Breast epithelium (tissue), 4 donors: Measurements from ENCODE around the gene UGT1A4. TPM values are rescaled to one million over a fixed set of nuclear protein-coding genes. Genes with fewer than 3 reads are reported as not detected.
A peak's percentile ranks its signal among the peaks of the same experiment; 100 is the strongest.
"Not testable (repeated sequence)": the region's sequence is repeated elsewhere in the genome, so short reads cannot be mapped to it uniquely, and the experiment has no call there.

Experiments used
- DNase-seq, 2 donors: peaks; one replicate each; pipeline ENCODE4 v3.0.0-alpha.2; 2019; ENCODE audit warnings: low spot score in 2 of 2
- H3K27ac ChIP-seq, 2 donors: fragments of 200-600 bp; sonication (generic) in 1 of 2; one replicate each; pipeline ENCODE4 v1.5.1; 2016 to 2019; ENCODE audit warnings: mild to moderate bottlenecking in 1 of 2
- H3K27me3 ChIP-seq, 2 donors: fragments of 200-600 bp; sonication (generic) in 1 of 2; one replicate each; pipeline versions ENCODE4 v1.5.1 to v1.6.0; 2017 to 2019; ENCODE audit warnings: control low read depth in 1 of 2, mild to moderate bottlenecking in 1 of 2
- H3K36me3 ChIP-seq: fragments of 200-600 bp; one replicate; pipeline ENCODE4 v1.5.1; 2019
- H3K4me1 ChIP-seq, 2 donors: fragments of 200-600 bp; sonication (generic); one replicate each; pipeline ENCODE4 v1.5.1; 2016 to 2019; ENCODE audit warnings: control low read depth in 1 of 2
- H3K4me3 ChIP-seq, 3 donors: fragments of 200-600 bp; sonication (generic); 1 replicate in 2 of 3; 2 replicates in 1 of 3; pipeline ENCODE4 v1.5.1; 2016 to 2019; ENCODE audit warnings: mild to moderate bottlenecking in 3 of 3, moderate library complexity in 2 of 3
- H3K9me3 ChIP-seq, 2 donors: fragments of 200-600 bp; sonication (generic) in 1 of 2; one replicate each; pipeline ENCODE4 v1.5.1; 2016 to 2019; ENCODE audit warnings: control low read depth in 1 of 2
- POLR2A ChIP-seq: fragments of 450-650 bp; IDR thresholded peaks from one replicate; pipeline ENCODE4 v1.6.1; 2016; ENCODE audit warnings: antibody characterized with exemption, mild to moderate bottlenecking, moderate library complexity
- POLR2AphosphoS5 ChIP-seq, 3 donors: sonication (generic); formaldehyde crosslinking; IDR thresholded peaks; one replicate each; pipeline ENCODE4 v1.6.1; 2017; ENCODE audit warnings: antibody characterized with exemption in 3 of 3
- intact Hi-C: fragments of 100-400 bp; cut with DNase I; formaldehyde crosslinking; loops from one replicate; pipeline ENCODE4 v1.15.1; 2023; ENCODE audit warnings: low total_unique reads
- total RNA-seq, 3 donors: library from RNA; depleted of rRNA; stranded (reverse); fragments of >200 nt; gene quantifications; one replicate each; pipeline ENCODE4 v1.1.0, GENCODE V29; 2016
- TF ChIP-seq, protein P1 (sequence below), 3 donors: fragments of 450-650 bp; IDR thresholded peaks; one replicate each; pipeline ENCODE4 v1.5.1; 2016 to 2017; ENCODE audit warnings: antibody characterized with exemption in 3 of 3, mild to moderate bottlenecking in 3 of 3, moderate library complexity in 3 of 3

The UGT1A4 gene
- total RNA-seq, 3 donors from 2014 or later, result not detected

- Histone ChIP-seq H3K27me3 (no peaks in the 10 kb centered on the region), H3K4me1 (no peaks in the 10 kb centered on the region), H3K36me3 (no peaks in the 10 kb centered on the region), H3K9me3 (no peaks in the 10 kb centered on the region), H3K27ac (no peak overlapping the region), H3K4me3 (no peak overlapping the region)
- no peak for DNase-seq
- TF ChIP-seq, protein P1, sequence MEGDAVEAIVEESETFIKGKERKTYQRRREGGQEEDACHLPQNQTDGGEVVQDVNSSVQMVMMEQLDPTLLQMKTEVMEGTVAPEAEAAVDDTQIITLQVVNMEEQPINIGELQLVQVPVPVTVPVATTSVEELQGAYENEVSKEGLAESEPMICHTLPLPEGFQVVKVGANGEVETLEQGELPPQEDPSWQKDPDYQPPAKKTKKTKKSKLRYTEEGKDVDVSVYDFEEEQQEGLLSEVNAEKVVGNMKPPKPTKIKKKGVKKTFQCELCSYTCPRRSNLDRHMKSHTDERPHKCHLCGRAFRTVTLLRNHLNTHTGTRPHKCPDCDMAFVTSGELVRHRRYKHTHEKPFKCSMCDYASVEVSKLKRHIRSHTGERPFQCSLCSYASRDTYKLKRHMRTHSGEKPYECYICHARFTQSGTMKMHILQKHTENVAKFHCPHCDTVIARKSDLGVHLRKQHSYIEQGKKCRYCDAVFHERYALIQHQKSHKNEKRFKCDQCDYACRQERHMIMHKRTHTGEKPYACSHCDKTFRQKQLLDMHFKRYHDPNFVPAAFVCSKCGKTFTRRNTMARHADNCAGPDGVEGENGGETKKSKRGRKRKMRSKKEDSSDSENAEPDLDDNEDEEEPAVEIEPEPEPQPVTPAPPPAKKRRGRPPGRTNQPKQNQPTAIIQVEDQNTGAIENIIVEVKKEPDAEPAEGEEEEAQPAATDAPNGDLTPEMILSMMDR (IDR thresholded peaks at IDR 0.05), result no peak
- no peak for TF ChIP-seq POLR2A
- TF ChIP-seq POLR2AphosphoS5 (IDR thresholded peaks at IDR 0.05), result no peak
- intact Hi-C loops, result no loop called here
Measured at GRCh38 chr2:233699424-233700027, 19.0 kb upstream of the UGT1A4 start.

- intact Hi-C loops, result no loop called here
- no peak for DNase-seq
- Histone ChIP-seq H3K27ac (no peak overlapping the region), H3K9me3 (no peaks in the 10 kb centered on the region), H3K4me1 (no peaks in the 10 kb centered on the region), H3K36me3 (no peaks in the 10 kb centered on the region), H3K27me3 (no peaks in the 10 kb centered on the region), H3K4me3 (no peak overlapping the region)
- TF ChIP-seq, protein P1 (IDR thresholded peaks at IDR 0.05), result no peak
- TF ChIP-seq POLR2A, result no peak
- no peak for TF ChIP-seq POLR2AphosphoS5 (IDR thresholded peaks at IDR 0.05)
Measured at GRCh38 chr2:233700028-233700635, 18.4 kb upstream of the UGT1A4 start.

DNA sequence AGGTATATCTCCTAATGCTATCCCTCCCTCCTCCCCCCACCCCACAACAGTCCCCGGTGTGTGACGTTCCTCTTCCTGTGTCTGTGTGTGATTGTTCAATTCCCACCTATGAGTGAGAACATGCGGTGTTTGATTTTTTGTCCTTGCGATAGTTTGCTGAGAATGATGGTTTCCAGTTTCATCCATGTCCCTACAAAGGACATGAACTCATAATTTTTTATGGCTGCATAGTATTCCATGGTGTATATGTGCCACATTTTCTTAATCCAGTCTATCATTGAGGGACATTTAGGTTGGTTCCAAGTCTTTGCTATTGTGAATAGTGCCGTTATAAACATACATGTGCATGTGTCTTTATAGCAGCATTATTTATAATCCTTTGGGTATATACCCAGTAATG is 17.7 kb upstream of the UGT1A4 start:
- H3K27me3 ChIP-seq, H3K9me3 ChIP-seq, H3K4me3 ChIP-seq, intact Hi-C loops, H3K27ac ChIP-seq, H3K36me3 ChIP-seq, DNase-seq, H3K4me1 ChIP-seq: not testable (repeated sequence)

GRCh38 chr2:233702238-233702637 is 16.3 kb upstream of the UGT1A4 start:
- H3K27ac ChIP-seq, result no peak overlapping the region
- H3K4me3 ChIP-seq, result no peak overlapping the region
- H3K4me1 ChIP-seq, result no peaks in the 10 kb centered on the region
- intact Hi-C loops, result no loop called here
- H3K27me3 ChIP-seq, result no peaks in the 10 kb centered on the region
- no peaks in the 10 kb centered on the region for H3K36me3 ChIP-seq
- no peak for TF ChIP-seq POLR2A
- TF ChIP-seq, protein P1 (IDR thresholded peaks at IDR 0.05), result no peak
- TF ChIP-seq POLR2AphosphoS5 (IDR thresholded peaks at IDR 0.05), result no peak
- DNase-seq, result no peak
- H3K9me3 ChIP-seq, result no peaks in the 10 kb centered on the region

DNA sequence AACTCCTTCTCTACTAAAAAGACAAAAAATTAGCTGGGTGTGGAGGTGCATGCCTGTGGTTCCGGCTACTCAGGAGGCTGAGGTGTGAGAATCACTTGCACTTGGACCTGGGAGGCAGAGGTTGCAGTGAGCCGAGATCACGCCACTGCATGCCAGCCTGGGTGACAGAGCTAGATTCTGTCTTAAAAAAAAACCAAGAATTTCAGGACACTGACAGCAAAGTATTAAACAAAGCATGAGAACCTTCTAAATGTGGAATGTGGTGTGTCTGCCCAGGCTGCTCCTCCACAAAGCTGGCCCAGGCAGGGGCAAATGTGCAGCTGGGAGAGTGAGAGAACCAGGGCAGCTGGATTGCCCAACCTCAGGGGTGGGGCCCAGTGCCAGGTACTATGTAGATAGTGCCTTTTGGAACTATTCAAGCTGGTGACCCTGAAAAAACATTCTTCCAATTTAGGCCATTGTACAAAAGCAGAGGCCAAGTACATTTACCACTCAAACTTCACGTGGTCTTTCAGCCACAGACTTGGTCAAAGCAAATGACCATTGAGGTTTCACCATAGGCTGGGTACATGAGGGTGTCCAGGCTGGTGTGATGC is 12.5 kb upstream of the UGT1A4 start:
- H3K27me3 ChIP-seq, result no peaks in the 10 kb centered on the region
- no peak overlapping the region for H3K4me3 ChIP-seq
- peak in 1 of 2 donors; percentile 34 for DNase-seq
- H3K27ac ChIP-seq, result no peak overlapping the region
- H3K36me3 ChIP-seq, result no peaks in the 10 kb centered on the region
- H3K4me1 ChIP-seq, result no peaks in the 10 kb centered on the region
- TF ChIP-seq, protein P1 (IDR thresholded peaks at IDR 0.05), result no peak
- TF ChIP-seq POLR2AphosphoS5 (IDR thresholded peaks at IDR 0.05), result no peak
- no peak for TF ChIP-seq POLR2A
- intact Hi-C loops, result no loop called here
- H3K9me3 ChIP-seq, result no peaks in the 10 kb centered on the region
